Measurements from ENCODE around the gene LDHAL6A. TPM values are rescaled to one million over a fixed set of nuclear protein-coding genes. Genes with fewer than 3 reads are reported as not detected.

LDHAL6A gene
- total and polyA plus RNA-seq, 7 experiments from 2014 or later, result 0.25 to 0.86 (median 0.37) TPM; not detected in 4

- no peaks in the 10 kb centered on the region for H3K27me3 ChIP-seq (ENCODE audit: control insufficient read depth in 2 of 2, insufficient read depth in 2 of 2, low read length in 2 of 2)
- H3K4me1 ChIP-seq (ENCODE audit: control insufficient read depth in 2 of 2, insufficient read depth in 2 of 2, low read length in 2 of 2), result peaks cover 11 to 14% of the 10 kb centered on the region in 2 donors
- no peak for ATAC-seq
- peaks cover 0 to 3% (median 0%) of the 10 kb centered on the region in 5 donors for H3K27me3 Mint-ChIP-seq
- peak overlapping the region in 7 of 9 donors; percentile 2 to 81 (median 45) for H3K27ac Mint-ChIP-seq
- H3K36me3 Mint-ChIP-seq, result peaks cover 5 to 23% (median 17%) of the 10 kb centered on the region in 5 donors
- H3K4me3 ChIP-seq (ENCODE audit: low read length), result no peak overlapping the region
- no peak for DNase-seq
- peaks cover 28 to 76% (median 50%) of the 10 kb centered on the region in 7 donors for H3K4me1 Mint-ChIP-seq
- no peak overlapping the region for H3K27ac ChIP-seq (ENCODE audit: low read depth, low read length)
- H3K9me3 ChIP-seq (ENCODE audit: control insufficient read depth in 2 of 3, low read length in 3 of 3), result no peaks in the 10 kb centered on the region
- peaks cover 0 to 4% (median 0%) of the 10 kb centered on the region in 11 donors for H3K9me3 Mint-ChIP-seq
- peaks cover 0 to 11% (median 1%) of the 10 kb centered on the region in 3 experiments for H3K36me3 ChIP-seq (ENCODE audit: control insufficient read depth in 2 of 3, insufficient read depth in 3 of 3, low read length in 3 of 3)
- peak overlapping the region in 4 of 10 donors; percentile 2 to 47 (median 24) for H3K4me3 Mint-ChIP-seq
- CTCF ChIA-PET, result interaction anchor here (0.5 kb wide), 1 partner anchor 127 kb away, joined by 3 read pairs; no protein-coding TSS in a partner anchor
- intact Hi-C loops (cut with micrococcal nuclease), result loop anchor here in 1 of 2 donors (10.0 kb wide), 1 partner anchor 1318 kb away; the partner anchor contains the start of gene PIK3C2A
- POLR2A ChIA-PET, result interaction anchor here (0.6 kb wide), 1 partner anchor 1221 kb away, joined by 4 read pairs; no protein-coding TSS in a partner anchor
Measured at GRCh38 chr11:18522388-18522787, 66.7 kb downstream of the LDHAL6A start.

GRCh38 chr11:18523084-18523483 lies 67.4 kb downstream of the LDHAL6A start:
- Histone ChIP-seq H3K4me1 (ENCODE audit: control insufficient read depth in 2 of 2, insufficient read depth in 2 of 2, low read length in 2 of 2) (peaks cover 18% of the 10 kb centered on the region in 2 donors), H3K4me3 (ENCODE audit: low read length) (no peak overlapping the region), H3K27ac (ENCODE audit: low read depth, low read length) (no peak overlapping the region), H3K9me3 (ENCODE audit: control insufficient read depth in 2 of 3, low read length in 3 of 3) (no peaks in the 10 kb centered on the region), H3K36me3 (ENCODE audit: control insufficient read depth in 2 of 3, insufficient read depth in 3 of 3, low read length in 3 of 3) (peaks cover 0 to 6% (median 0%) of the 10 kb centered on the region in 3 experiments), H3K27me3 (ENCODE audit: control insufficient read depth in 2 of 2, insufficient read depth in 2 of 2, low read length in 2 of 2) (no peaks in the 10 kb centered on the region)
- H3K4me3 Mint-ChIP-seq, result peak overlapping the region in 3 of 10 donors; percentile 16 to 32 (median 25)
- intact Hi-C loops (cut with micrococcal nuclease), result loop anchor here in 1 of 2 donors (10.0 kb wide), 1 partner anchor 1318 kb away; the partner anchor contains the start of gene PIK3C2A
- ChIA-PET POLR2A (interaction anchor here (0.6 kb wide), 1 partner anchor 1222 kb away, joined by 4 read pairs; no protein-coding TSS in a partner anchor), CTCF (interaction anchor here (0.5 kb wide), 1 partner anchor 128 kb away, joined by 3 read pairs; no protein-coding TSS in a partner anchor)
- H3K27ac Mint-ChIP-seq, result peak overlapping the region in 5 of 9 donors; percentile 8 to 57 (median 28)
- H3K4me1 Mint-ChIP-seq, result peaks cover 32 to 80% (median 57%) of the 10 kb centered on the region in 7 donors
- ATAC-seq, result no peak
- peaks cover 0 to 4% (median 0%) of the 10 kb centered on the region in 11 donors for H3K9me3 Mint-ChIP-seq
- DNase-seq, result no peak
- peaks cover 5 to 20% (median 17%) of the 10 kb centered on the region in 5 donors for H3K36me3 Mint-ChIP-seq
- peaks cover 0 to 3% (median 0%) of the 10 kb centered on the region in 5 donors for H3K27me3 Mint-ChIP-seq

- Mint-ChIP-seq H3K27me3 (peaks cover 0 to 3% (median 0%) of the 10 kb centered on the region in 5 donors), H3K4me1 (peaks cover 32 to 81% (median 57%) of the 10 kb centered on the region in 7 donors), H3K4me3 (peak overlapping the region in 5 of 10 donors; percentile 10 to 43 (median 19)), H3K27ac (peak overlapping the region in 7 of 9 donors; percentile 15 to 69 (median 54)), H3K9me3 (peaks cover 0 to 4% (median 0%) of the 10 kb centered on the region in 11 donors), H3K36me3 (peaks cover 5 to 20% (median 17%) of the 10 kb centered on the region in 5 donors)
- no peak for DNase-seq
- Histone ChIP-seq H3K4me1 (ENCODE audit: control insufficient read depth in 2 of 2, insufficient read depth in 2 of 2, low read length in 2 of 2) (peaks cover 18% of the 10 kb centered on the region in 2 donors), H3K27me3 (ENCODE audit: control insufficient read depth in 2 of 2, insufficient read depth in 2 of 2, low read length in 2 of 2) (no peaks in the 10 kb centered on the region), H3K27ac (ENCODE audit: low read depth, low read length) (no peak overlapping the region), H3K36me3 (ENCODE audit: control insufficient read depth in 2 of 3, insufficient read depth in 3 of 3, low read length in 3 of 3) (peaks cover 0 to 4% (median 0%) of the 10 kb centered on the region in 3 experiments), H3K9me3 (ENCODE audit: control insufficient read depth in 2 of 3, low read length in 3 of 3) (no peaks in the 10 kb centered on the region), H3K4me3 (ENCODE audit: low read length) (no peak overlapping the region)
- ChIA-PET CTCF (interaction anchor here (0.7 to 1.1 kb wide), 3 partner anchors 16 to 418 kb away, joined by 3 read pairs; partner anchors contain the start of gene SAAL1), POLR2A (interaction anchor here (1.1 to 1.2 kb wide), 2 partner anchors 8 to 14 kb away, joined by 3 to 4 read pairs; no protein-coding TSS in a partner anchor)
- intact Hi-C loops (cut with micrococcal nuclease), result loop anchor here in 1 of 2 donors (10.0 kb wide), 1 partner anchor 1319 kb away; the partner anchor contains the start of gene PIK3C2A
- ATAC-seq, result no peak
Measured at GRCh38 chr11:18524248-18524647, 68.6 kb downstream of the LDHAL6A start.

- Histone ChIP-seq H3K27ac (ENCODE audit: low read depth, low read length) (peak overlapping the region; percentile 96), H3K4me1 (ENCODE audit: control insufficient read depth in 2 of 2, insufficient read depth in 2 of 2, low read length in 2 of 2) (peaks cover 18% of the 10 kb centered on the region in 2 donors), H3K36me3 (ENCODE audit: control insufficient read depth in 2 of 3, insufficient read depth in 3 of 3, low read length in 3 of 3) (peaks cover 0 to 4% (median 0%) of the 10 kb centered on the region in 3 experiments), H3K4me3 (ENCODE audit: low read length) (peak overlapping the region; percentile 94), H3K9me3 (ENCODE audit: control insufficient read depth in 2 of 3, low read length in 3 of 3) (no peaks in the 10 kb centered on the region), H3K27me3 (ENCODE audit: control insufficient read depth in 2 of 2, insufficient read depth in 2 of 2, low read length in 2 of 2) (no peaks in the 10 kb centered on the region)
- ChIA-PET POLR2A (interaction anchor here (0.5 to 3.2 kb wide), 28 partner anchors 8 to 516 kb away, joined by 3 to 34 read pairs (median 4); partner anchors contain the start of genes GTF2H1, HPS5, LDHA and SAAL1), CTCF (interaction anchor here (0.7 to 1.9 kb wide), 2 partner anchors 14 to 205 kb away, joined by 3 to 6 read pairs; no protein-coding TSS in a partner anchor)
- peaks cover 0 to 3% (median 0%) of the 10 kb centered on the region in 5 donors for H3K27me3 Mint-ChIP-seq
- peaks cover 5 to 20% (median 17%) of the 10 kb centered on the region in 5 donors for H3K36me3 Mint-ChIP-seq
- DNase-seq, result no peak
- H3K9me3 Mint-ChIP-seq, result peaks cover 0 to 4% (median 0%) of the 10 kb centered on the region in 11 donors
- intact Hi-C loops (cut with micrococcal nuclease), result loop anchor here (1.0 to 10.0 kb wide), 18 partner anchors 62 to 1836 kb away; partner anchors contain the start of genes GTF2H1 (in 2 of the 2), HPS5 (in 2 of the 2), SAAL1 (in 2 of the 2) and SPTY2D1 (in 2 of the 2)
- no peak for ATAC-seq
- peak overlapping the region; percentile 93 to 100 (median 100) for H3K4me3 Mint-ChIP-seq
- H3K27ac Mint-ChIP-seq, result peak overlapping the region; percentile 99 to 100 (median 100)
- peaks cover 28 to 70% (median 56%) of the 10 kb centered on the region in 7 donors for H3K4me1 Mint-ChIP-seq
Measured at GRCh38 chr11:18526130-18526520, 70.5 kb downstream of the LDHAL6A start.

GRCh38 chr11:18526521-18527296 lies 71.1 kb downstream of the LDHAL6A start, which contains the start of gene TSG101:
Gene TSG101 (minus strand): TSS chr11:18526942. CDS start chr11:18526816, 126 bp downstream.
- peak; percentile 91 for ATAC-seq
- intact Hi-C loops (cut with micrococcal nuclease), result loop anchor here (1.0 to 10.0 kb wide), 19 partner anchors 62 to 1836 kb away; partner anchors contain the start of genes GTF2H1 (in 2 of the 2), HPS5 (in 2 of the 2), SAAL1 (in 2 of the 2) and SERGEF (in 2 of the 2)
- H3K4me1 Mint-ChIP-seq, result peaks cover 28 to 67% (median 55%) of the 10 kb centered on the region in 7 donors
- H3K27me3 ChIP-seq (ENCODE audit: control insufficient read depth in 2 of 2, insufficient read depth in 2 of 2, low read length in 2 of 2), result no peaks in the 10 kb centered on the region
- peaks cover 5 to 20% (median 17%) of the 10 kb centered on the region in 5 donors for H3K36me3 Mint-ChIP-seq
- H3K27ac Mint-ChIP-seq, result peak within 1 kb of the TSS; percentile 99 to 100 (median 100)
- peaks cover 0 to 4% (median 0%) of the 10 kb centered on the region in 3 experiments for H3K36me3 ChIP-seq (ENCODE audit: control insufficient read depth in 2 of 3, insufficient read depth in 3 of 3, low read length in 3 of 3)
- peak within 1 kb of the TSS; percentile 93 to 100 (median 100) for H3K4me3 Mint-ChIP-seq
- no peaks in the 10 kb centered on the region for H3K9me3 ChIP-seq (ENCODE audit: control insufficient read depth in 2 of 3, low read length in 3 of 3)
- peaks cover 0 to 4% (median 0%) of the 10 kb centered on the region in 11 donors for H3K9me3 Mint-ChIP-seq
- ChIA-PET CTCF (interaction anchor here (0.6 to 1.9 kb wide), 3 partner anchors 13 to 517 kb away, joined by 3 to 6 read pairs (median 4); no protein-coding TSS in a partner anchor), POLR2A (interaction anchor here (0.5 to 3.2 kb wide), 32 partner anchors 8 to 1173 kb away, joined by 3 to 34 read pairs (median 4); partner anchors contain the start of genes GTF2H1, HPS5, LDHA and SAAL1)
- H3K27ac ChIP-seq (ENCODE audit: low read depth, low read length), result peak within 1 kb of the TSS; percentile 96
- peak within 1 kb of the TSS; percentile 94 for H3K4me3 ChIP-seq (ENCODE audit: low read length)
- H3K27me3 Mint-ChIP-seq, result peaks cover 0 to 3% (median 0%) of the 10 kb centered on the region in 5 donors
- peak; percentile 86 to 96 (median 91) for DNase-seq
- H3K4me1 ChIP-seq (ENCODE audit: control insufficient read depth in 2 of 2, insufficient read depth in 2 of 2, low read length in 2 of 2), result peaks cover 18% of the 10 kb centered on the region in 2 donors
